HG02981 (cell line): ENCODE measurements around the gene KCNT1.

Source experiments
- ATAC-seq: cut with Tn5 transposase; IDR thresholded peaks from one replicate; pipeline ENCODE4 v1.9.1; 2021; ENCODE audit warnings: mild to moderate bottlenecking, moderate library complexity; ENCODE audit not compliant: unreplicated experiment

The KCNT1 gene

GRCh38 chr9:135697226-135697625, 4.8 kb upstream of the KCNT1 start:
- no peak for ATAC-seq

GRCh38 chr9:135698236-135698635, 3.7 kb upstream of the KCNT1 start:
- no peak for ATAC-seq

DNA sequence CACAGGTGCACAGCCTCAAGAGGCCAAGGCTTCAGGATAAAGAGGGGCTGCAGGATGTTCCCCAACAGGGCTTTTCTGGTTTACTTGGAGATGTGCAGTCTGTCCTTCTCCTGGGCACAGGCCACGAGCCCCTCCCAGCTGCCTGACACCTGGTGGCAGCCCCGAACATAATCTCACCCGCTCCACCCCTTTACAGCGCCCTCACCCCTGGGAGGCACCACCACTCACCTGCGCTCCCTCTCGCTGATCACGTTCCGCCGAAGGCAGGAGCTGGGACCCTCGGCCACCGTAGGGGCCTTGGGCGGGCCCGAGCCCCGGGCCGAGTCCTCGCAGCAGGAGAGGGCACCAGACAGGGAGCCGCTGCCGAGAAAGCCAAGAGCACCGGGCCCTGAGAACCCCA, 3.2 kb upstream of the KCNT1 start:
- ATAC-seq, result no peak

DNA sequence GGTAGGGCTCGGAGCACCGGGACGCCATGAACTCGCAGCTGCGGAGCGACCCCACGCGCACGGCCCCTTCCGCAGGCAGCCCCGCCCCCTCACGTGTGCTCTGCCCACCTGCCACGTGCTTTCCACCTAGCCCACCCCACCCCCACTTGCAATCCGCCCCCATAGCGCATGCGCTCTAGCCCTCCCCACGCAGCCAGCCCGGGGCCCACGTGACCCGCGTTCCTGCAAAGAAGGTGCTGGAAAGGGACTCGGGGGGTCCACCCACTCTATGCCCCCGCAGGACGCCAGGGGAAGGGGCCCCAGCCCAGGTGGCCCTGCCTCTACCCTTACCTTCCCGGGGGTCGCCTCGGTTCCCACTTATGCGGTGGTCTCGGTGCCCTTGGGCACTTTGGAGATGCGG, 2.5 kb upstream of the KCNT1 start, which contains the start of gene SOHLH1:
Gene SOHLH1, minus strand, starts transcription at position 42 of the 400 bp plus-strand sequence. Its CDS starts 14 bp downstream, at position 28.
- ATAC-seq, result no peak

DNA sequence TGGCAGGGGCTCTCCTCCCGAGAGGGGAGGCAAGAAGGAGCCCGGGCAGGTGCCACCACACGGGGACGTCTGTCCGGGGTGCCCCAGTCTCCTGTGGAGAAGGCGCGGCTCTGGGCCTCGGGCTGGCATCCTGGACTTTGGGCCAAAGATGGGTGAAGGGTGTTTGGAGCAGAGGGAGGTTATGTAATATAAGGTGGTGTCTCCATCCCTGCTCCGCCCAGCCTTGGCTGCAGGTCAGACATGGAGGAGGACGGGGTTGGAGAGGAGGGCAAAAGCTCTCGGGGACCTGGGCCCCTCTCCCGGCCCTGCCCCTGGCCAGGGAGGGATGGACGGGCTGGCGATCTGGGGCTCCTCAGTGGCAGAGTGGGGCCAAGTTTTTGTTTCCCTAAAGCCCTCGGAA, 1.5 kb upstream of the KCNT1 start:
- no peak for ATAC-seq

DNA sequence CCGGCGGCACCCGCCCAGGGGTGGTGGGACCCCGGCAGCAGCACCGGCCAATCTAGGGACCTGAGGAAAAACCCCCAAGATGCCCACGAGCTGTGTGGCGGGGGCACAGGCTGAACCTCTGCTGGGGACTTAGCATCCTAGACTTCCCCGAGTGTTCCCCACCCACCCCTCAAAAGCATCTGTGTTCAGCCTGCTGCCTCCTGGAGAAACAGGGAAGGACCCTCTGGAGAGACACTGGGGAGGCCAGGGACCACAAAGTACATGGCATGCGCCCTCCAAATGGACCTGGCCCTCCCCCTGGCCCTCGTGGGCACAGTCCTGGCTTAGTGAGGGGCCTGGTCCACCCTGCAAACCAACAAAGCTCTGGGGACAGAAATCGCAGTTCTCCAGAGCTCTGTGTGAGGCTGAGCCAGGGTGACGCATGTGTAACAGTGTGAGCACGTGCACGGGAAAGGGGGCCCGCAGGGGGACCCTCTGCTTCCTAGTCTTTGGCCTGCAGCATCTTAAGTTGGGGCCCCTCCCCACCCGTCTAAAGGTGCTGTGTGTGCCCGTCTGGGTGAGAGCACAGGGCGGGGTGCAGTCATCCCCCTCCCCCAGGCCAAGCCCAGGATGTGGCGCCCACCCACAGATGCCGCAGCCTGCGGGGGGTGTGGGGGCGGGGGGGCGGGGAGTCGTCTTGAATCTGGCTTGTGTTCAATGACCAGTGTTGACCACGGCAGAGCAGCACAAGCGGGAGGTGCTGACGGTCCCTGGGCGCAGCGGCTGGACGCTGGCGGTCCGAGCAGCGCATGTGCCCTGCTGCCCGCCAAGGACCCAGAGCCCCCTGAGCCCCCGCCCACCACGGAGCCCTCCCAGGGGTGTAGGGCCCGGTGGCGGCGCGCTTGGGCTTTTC, 672 bp upstream of the KCNT1 start:
- no peak for ATAC-seq

DNA sequence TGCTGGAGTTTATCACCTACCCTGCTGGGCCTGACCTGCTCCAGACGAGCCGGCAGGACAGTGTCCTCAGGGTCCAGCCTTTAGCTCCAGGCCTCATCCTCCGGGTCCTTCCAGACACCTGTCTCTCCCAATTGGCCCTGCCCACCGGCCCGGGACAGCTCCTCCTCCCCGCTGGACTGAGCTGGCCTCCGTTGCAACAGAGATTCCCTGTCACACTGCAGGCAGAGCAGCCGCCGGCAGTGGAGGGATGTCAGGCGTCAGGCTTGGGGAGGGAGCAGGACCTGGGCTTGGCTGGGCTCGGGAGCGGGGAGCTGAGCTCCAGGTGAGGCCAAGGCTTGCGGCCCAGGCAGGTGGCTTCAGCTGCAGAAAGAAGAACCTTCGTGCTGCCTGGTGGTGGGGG, 1.7 kb downstream of the KCNT1 start:
- no peak for ATAC-seq

GRCh38 chr9:135704483-135704882, 2.5 kb downstream of the KCNT1 start:
- ATAC-seq, result no peak

DNA sequence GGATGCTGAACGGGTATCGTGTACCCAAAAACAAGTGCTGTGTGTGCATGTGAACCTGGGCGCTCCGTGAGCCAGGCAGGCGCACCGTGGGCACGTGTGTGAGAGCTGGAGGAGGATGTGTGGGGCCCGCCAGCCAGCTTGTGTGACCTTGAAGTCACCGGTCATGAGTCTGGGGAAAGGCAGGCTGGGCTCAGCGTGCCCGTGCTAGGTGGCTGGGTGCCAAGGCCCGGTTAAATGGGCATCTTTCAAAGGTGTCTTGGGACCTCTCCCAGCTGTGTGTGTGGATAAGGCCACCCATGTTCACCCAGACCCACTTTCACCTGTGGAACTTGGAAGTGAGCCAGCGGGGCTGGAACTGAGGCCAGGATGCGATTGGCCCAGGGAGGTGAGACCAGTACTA, 3.4 kb downstream of the KCNT1 start:
- ATAC-seq, result no peak

DNA sequence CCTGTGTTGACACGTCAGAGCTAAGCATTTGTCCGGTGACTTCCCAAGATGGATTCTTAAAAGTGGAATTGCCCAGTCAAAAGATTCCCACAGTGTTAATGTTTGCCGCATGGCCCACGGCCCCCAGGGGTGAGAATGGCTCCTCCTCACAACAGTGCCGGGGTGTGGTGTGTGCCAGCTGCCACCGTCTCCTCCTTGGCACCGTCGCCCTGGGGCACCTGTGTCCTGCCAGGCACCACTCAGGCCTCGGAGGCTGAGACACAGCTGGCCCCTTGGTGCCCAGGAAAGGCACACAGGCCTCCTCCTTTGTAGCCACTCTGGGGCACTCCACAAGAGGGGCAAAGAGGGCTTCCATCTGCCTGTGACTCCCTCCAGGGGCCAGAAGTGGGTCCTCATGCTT, 4.3 kb downstream of the KCNT1 start:
- no peak for ATAC-seq

GRCh38 chr9:135707252-135708138, 5.5 kb downstream of the KCNT1 start:
- ATAC-seq, result no peak

- no peak for ATAC-seq
Observed at GRCh38 chr9:135708164-135708563, 6.2 kb downstream of the KCNT1 start.

DNA sequence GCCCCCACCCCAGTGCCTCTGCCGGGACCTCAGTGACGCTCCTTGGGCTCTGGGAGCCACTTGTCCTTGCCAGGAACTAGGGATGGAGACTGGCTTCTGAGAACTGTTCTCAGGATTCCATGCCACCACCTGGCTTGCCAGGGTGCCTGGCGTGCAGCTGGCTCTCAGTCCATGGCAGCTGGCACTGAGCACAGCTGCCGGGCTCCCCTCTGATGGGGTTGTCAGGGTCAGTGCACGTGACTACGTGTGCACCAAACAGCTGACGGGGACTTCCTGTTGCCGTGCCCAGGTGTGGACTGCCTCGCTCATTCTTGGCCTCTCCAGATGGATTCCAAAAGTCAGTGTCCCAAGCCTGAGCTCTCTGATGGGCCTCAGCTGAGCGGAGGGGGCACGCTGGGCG, 9.4 kb downstream of the KCNT1 start:
- no peak for ATAC-seq

DNA sequence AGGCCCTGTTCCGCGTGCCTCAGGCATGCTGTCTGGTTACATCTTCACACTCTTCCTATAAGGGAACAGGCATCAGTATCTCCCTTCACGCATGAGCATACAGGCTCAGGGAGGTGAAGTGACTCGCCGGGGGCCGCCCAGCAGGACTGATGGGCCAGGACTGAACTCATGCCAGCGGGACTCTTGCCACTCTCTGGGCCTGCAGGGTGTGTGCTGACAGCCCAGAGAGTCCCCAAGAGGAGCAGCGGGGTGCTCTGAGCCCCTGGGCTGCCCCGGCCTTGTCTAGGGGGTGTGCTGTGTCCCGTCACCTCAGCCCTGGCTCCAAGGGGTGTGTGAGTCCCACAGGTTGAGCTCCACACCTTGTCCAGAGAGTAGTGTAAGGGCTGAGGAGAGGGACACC, 9.9 kb downstream of the KCNT1 start:
- ATAC-seq, result no peak

DNA sequence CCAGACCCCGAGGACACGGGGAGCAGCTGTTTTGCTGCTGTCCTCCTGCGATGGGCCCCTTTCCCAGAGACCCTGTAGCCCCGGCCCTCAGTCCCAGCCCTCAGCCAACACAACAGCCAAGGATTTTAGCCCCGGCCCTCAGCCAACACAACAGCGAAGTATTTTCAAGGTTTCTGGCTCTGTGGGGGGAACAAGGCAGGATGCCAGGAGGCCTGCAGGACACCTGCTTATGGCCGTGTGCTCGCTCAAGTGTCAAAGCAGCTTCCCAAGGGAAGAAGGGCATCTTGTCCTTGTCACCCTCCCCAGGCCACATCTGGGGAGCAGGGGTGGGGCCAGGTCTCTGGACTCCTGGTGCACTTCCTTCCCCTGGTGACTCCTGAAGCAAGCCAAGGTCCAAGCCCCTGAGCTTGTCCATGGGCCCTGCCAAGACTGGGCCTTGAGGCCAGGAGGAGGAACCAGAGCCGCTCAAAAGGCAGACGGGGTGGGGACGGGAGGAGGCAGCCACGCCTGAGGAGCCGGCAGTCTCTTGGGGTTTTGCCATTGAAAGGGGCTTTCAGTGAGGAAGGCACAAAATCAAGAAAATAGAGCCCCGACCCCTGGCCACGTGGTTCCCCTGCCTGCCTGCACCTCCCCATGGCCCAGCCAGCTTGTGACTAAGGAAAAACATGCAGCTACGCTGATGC, 10.8 kb downstream of the KCNT1 start:
- no peak for ATAC-seq

GRCh38 chr9:135714242-135715055, 12.5 kb downstream of the KCNT1 start:
- no peak for ATAC-seq

- ATAC-seq, result no peak
Observed at GRCh38 chr9:135715056-135715595, 13.1 kb downstream of the KCNT1 start.

- no peak for ATAC-seq
Observed at GRCh38 chr9:135716045-135716444, 14.1 kb downstream of the KCNT1 start.

- ATAC-seq, result no peak
Observed at GRCh38 chr9:135717410-135717809, 15.4 kb downstream of the KCNT1 start.

DNA sequence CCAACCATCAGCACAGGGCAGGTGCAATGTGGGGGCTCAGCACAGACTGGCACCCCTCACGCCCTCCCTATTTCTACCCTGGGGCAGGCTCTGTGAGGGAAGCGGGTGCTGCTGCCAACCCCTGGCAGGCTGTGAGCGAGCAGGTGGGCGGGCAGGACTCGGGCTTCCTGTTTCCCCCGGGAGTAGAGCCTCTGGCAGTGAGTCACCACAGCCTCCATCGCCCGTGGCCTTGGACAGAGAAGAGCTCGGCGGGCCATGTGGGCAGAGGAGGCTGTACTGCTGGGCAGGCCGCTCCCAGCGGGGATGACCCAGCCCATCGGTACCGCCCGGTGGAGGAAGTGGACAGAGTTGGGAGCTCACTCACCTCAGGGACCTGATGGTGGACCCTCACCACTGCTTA, 16.6 kb downstream of the KCNT1 start:
- no peak for ATAC-seq
